Heart right ventricle (tissue), 16 donors: ENCODE results near the gene PTEN. TPM values are rescaled to one million over a fixed set of nuclear protein-coding genes. Genes with fewer than 3 reads are reported as not detected.

Experiments
- ATAC-seq, 8 donors: fragments of 200-7000 bp; cut with Tn5 transposase; one replicate each; pipeline ENCODE4 v1.9.1; 2020; ENCODE audit warnings: mild to moderate bottlenecking in 8 of 8, moderate library complexity in 8 of 8, moderate number of reproducible peaks in 1 of 8
- DNase-seq, 2 donors: peaks; one replicate each; pipeline ENCODE4 v3.0.0-alpha.2; 2020
- H3K27ac ChIP-seq, 10 donors: fragments of 200-600 bp; sonication (generic) in 2 of 10; one replicate each; pipeline versions ENCODE4 v1.5.0 to v1.8.0; 2020 to 2022; ENCODE audit warnings: mild to moderate bottlenecking in 3 of 10
- H3K27me3 ChIP-seq, 7 donors: fragments of 200-600 bp; one replicate each; pipeline ENCODE4 v1.8.0; 2021 to 2022; ENCODE audit warnings: mild to moderate bottlenecking in 2 of 7
- H3K36me3 ChIP-seq, 9 donors: fragments of 200-600 bp; sonication (generic) in 1 of 9; one replicate each; pipeline versions ENCODE4 v1.5.0 to v1.8.0; 2020 to 2022; ENCODE audit warnings: mild to moderate bottlenecking in 2 of 9
- H3K4me1 ChIP-seq, 9 donors: fragments of 200-600 bp; sonication (generic) in 1 of 9; one replicate each; pipeline versions ENCODE4 v1.5.0 to v1.8.0; 2020 to 2022; ENCODE audit warnings: mild to moderate bottlenecking in 4 of 9
- H3K4me3 ChIP-seq, 10 donors: fragments of 200-600 bp; sonication (generic) in 2 of 10; one replicate each; pipeline versions ENCODE4 v1.5.0 to v1.8.0; 2020 to 2022; ENCODE audit warnings: mild to moderate bottlenecking in 7 of 10, moderate library complexity in 2 of 10
- H3K9me3 ChIP-seq, 11 donors: fragments of 200-600 bp in 10 of 11; sonication (generic) in 2 of 11; one replicate each; pipeline versions ENCODE4 v1.5.0 to v1.8.0; 2013 to 2022; ENCODE audit warnings: mild to moderate bottlenecking in 2 of 11, control low read depth in 1 of 11, moderate library complexity in 1 of 11
- WGBS, 2 donors: extraction: QIAGEN DNeasy Blood & Tissue Kit; methylation state at CpG; one replicate each; pipeline ENCODE4 v1.1.7; 2013; ENCODE audit warnings: inconsistent platforms in 1 of 2; 5-methylcytosine and 5-hydroxymethylcytosine counted together
- intact Hi-C, 10 donors: fragments of 100-400 bp; cut with DNase I; formaldehyde crosslinking; loops; one replicate each; pipeline versions ENCODE4 v1.11.1 to v1.14.2; 2022
- polyA plus RNA-seq, 2 donors: library from polyadenylated mRNA; stranded (reverse); fragments of 200-250 nt; gene quantifications; one replicate each; pipeline ENCODE4 v1.2.3, GENCODE V29; 2013
- total RNA-seq, 10 donors: library from RNA; stranded (reverse); fragmentation: NEBNext Ultra II Directional in 3 of 10; extraction: Animal tissue kit (Norgen Biotek cat#: 25700) in 3 of 10; gene quantifications; one replicate each; pipeline versions ENCODE4 v1.2.1 to v1.2.4, GENCODE V29; 2021 to 2023
- TF ChIP-seq, protein P1 (sequence below), 9 donors: fragments of 200-600 bp; sonication (generic) in 2 of 9; IDR thresholded peaks; one replicate each; pipeline versions ENCODE4 v1.5.0 to v1.8.0; 2021 to 2022; ENCODE audit warnings: antibody characterized with exemption in 9 of 9, mild to moderate bottlenecking in 5 of 9, moderate library complexity in 1 of 9
- donor health status: Arrhythmogenic right ventricular cardiomyopathy.
- donor health status: ischemic (EF 13 %, LVEDD 7.1; RV severe dilation, severe dysfunction).
- donor health status: healthy with polysubstance abuse.
- donor health status: DM: no; HTN: yes; CAD: no.
- donor health status: DM: no; HTN: no; CAD: no.
- donor health status: ischemic (EF 25% LVEDD 6.9; RV normal size, moderate dysfunction).
- donor health status: ischemic (EF 25% LVEDD 5.7; RV mildly dilated, moderate dysfunction).
- donor health status: healthy.
- donor health status: DM: yes; HTN: yes; CAD: no.
- donor health status: Ischemic cardiomyopathy.
- donor health status: ischemic (EF 35%, LVEDD 5.7; RV mildly dilated, moderate dysfunction).
- donor health status: nonischemic (EF 11% LVEDD 7.7; RV severe dilation, severe dysfunction).
- donor health status: DM: yes; HTN: yes; CAD: no.
- donor health status: PGD.
- donor health status: ischemic (EF 29% LVEDD 5.4; RV normal size, mild dysfunction).
- donor health status: nonischemic (EF 23%, LVEDD 6.1; RV moderate dilation, normal function).

PTEN gene
- total and polyA plus RNA-seq, 12 donors: 21.8 to 89.9 (median 54.9) TPM

DNA sequence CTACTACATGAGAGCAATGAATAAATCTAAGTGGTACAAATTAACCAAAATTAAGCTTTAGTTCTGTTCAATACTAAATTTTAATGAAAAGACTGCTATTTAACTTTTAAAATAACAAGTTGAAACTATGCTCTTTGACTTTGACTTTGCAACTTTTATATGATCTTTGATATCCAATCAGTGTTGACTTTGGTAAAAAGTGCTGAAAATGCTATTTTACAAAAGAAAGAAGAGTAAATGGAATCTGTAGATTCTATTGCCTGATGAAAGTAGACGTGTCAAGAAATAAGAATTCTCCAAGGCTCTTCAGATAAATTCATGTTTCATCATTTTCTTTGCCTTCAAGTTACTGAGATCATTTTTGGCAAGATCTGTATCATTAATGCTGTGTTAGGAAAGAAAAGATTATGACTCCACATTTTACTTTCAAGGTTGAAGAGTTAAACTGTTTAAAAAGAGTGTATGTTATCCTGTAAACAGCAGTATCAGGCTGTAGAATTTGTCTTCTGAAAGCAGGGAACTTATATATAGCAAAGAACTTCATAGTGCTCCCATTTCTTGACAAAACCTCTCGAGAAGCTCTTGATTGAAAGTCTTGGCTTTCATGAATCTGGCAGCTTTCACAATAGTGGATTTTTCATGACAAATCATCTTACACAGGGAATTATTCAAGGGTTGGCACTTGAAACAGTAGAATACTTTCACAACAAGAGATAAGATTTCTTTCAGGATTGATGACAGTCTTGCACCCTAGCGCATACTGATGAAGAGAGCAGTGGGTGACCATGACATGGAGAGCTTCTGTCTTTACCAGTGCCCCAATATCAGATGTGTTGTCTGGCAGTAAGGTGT, 72.1 kb downstream of the PTEN start:
- Histone ChIP-seq H3K27me3 (no peaks in the 10 kb centered on the region), H3K36me3 (peaks cover 0 to 71% (median 11%) of the 10 kb centered on the region in 9 donors), H3K27ac (no peak overlapping the region), H3K9me3 (no peaks in the 10 kb centered on the region), H3K4me1 (peaks cover 0 to 82% (median 42%) of the 10 kb centered on the region in 9 donors), H3K4me3 (no peak overlapping the region)
- 70% methylated on average over 3 of the region's 3 CpGs for WGBS, 2 donors
- intact Hi-C loops: no loop called here
- TF ChIP-seq, protein P1, sequence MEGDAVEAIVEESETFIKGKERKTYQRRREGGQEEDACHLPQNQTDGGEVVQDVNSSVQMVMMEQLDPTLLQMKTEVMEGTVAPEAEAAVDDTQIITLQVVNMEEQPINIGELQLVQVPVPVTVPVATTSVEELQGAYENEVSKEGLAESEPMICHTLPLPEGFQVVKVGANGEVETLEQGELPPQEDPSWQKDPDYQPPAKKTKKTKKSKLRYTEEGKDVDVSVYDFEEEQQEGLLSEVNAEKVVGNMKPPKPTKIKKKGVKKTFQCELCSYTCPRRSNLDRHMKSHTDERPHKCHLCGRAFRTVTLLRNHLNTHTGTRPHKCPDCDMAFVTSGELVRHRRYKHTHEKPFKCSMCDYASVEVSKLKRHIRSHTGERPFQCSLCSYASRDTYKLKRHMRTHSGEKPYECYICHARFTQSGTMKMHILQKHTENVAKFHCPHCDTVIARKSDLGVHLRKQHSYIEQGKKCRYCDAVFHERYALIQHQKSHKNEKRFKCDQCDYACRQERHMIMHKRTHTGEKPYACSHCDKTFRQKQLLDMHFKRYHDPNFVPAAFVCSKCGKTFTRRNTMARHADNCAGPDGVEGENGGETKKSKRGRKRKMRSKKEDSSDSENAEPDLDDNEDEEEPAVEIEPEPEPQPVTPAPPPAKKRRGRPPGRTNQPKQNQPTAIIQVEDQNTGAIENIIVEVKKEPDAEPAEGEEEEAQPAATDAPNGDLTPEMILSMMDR (IDR thresholded peaks at IDR 0.05): no peak
- ATAC-seq (peak in 1 of 8 donors; percentile 81), DNase-seq (no peak)

DNA sequence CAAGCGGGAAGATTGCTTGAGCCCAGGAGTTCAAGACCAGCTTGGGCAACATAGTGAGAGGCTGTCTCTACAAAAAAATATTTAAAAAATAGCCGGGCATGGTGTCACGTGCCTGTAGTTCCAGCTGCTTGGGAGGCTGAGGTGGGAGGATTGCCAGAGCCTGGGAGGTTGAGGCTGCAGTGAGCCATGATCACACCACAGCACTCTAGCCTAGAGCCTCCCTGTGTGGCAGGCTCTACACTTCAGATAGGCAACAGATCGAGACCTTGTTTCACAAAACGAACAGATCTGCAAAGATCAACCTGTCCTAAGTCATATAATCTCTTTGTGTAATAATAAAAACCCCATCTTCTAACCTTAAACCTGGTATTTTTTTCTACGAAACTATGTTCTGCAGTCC, 76.8 kb downstream of the PTEN start:
- no peaks in the 10 kb centered on the region for H3K9me3 ChIP-seq
- H3K36me3 ChIP-seq: peaks cover 0 to 69% (median 3%) of the 10 kb centered on the region in 9 donors
- H3K4me3 ChIP-seq: no peak overlapping the region
- 97 to 98% methylated on average over 6 of the region's 6 CpGs for WGBS, 2 donors
- H3K27ac ChIP-seq: peak overlapping the region in 1 of 10 donors; percentile 11
- ATAC-seq (no peak), DNase-seq (no peak)
- peaks cover 0 to 62% (median 23%) of the 10 kb centered on the region in 9 donors for H3K4me1 ChIP-seq
- H3K27me3 ChIP-seq: no peaks in the 10 kb centered on the region
- TF ChIP-seq, protein P1 (IDR thresholded peaks at IDR 0.05): no peak
- intact Hi-C loops: no loop called here

DNA sequence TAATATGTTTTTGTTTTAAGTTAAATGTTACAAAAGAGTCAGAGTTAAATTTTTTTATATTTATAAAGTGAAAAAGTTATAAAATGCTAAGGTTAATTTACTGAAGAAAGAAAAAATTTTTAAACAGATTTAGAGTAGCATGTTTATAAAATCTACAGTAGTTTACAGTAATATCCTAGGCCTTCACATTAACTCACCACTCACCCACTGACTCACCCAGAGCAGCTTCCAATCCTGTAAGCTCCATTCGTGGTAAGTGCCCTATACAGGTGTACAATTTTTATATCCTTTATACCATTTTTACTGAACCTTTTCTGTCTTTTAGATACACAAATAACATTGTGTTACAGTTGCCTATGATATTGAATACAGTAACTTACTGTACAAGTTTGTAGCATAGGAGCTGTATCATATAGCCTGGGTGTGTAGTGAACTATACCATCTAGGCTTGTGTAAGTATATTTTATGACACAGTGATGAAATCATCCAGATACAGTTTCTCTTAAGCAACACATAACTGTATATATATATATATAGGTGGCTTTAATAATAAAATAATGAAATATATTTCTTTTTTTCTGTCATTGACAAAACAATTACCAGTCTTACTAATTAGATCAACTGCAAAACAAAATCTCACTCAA, 79.6 kb downstream of the PTEN start:
- Histone ChIP-seq H3K27me3 (no peaks in the 10 kb centered on the region), H3K36me3 (peaks cover 0 to 66% (median 0%) of the 10 kb centered on the region in 9 donors), H3K9me3 (no peaks in the 10 kb centered on the region), H3K27ac (no peak overlapping the region), H3K4me1 (peaks cover 0 to 56% (median 15%) of the 10 kb centered on the region in 9 donors), H3K4me3 (no peak overlapping the region)
- TF ChIP-seq, protein P1 (IDR thresholded peaks at IDR 0.05): no peak
- DNase-seq (no peak), ATAC-seq (no peak)
- intact Hi-C loops: no loop called here
- WGBS, 2 donors: 89 to 91% methylated on average over 1 of the region's 1 CpG

DNA sequence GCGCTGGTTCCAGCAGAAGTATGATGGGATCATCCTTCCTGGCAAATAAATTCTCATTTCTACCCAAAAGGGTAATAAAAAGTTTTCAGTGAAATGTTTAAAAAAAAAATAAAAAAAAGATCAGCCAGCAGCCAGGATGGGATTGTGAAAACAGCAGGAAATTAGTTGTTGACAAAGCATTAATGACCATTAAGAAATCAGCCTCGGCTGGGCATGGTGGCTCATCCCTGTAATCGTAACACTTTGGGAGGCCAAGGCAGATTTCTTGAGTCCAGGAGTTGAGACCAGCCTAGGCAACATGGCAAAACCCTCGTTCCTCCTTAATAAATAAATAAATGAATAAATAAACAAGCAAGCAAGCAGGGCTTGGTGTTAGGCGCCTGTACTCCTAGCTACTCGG, 82.6 kb downstream of the PTEN start:
- no peak for ATAC-seq
- intact Hi-C loops: loop anchor here in 1 of 10 donors (5.0 kb wide), 1 partner anchor 79 kb away; no protein-coding TSS in a partner anchor
- no peak for DNase-seq
- H3K9me3 ChIP-seq: no peaks in the 10 kb centered on the region
- no peaks in the 10 kb centered on the region for H3K27me3 ChIP-seq
- WGBS, 2 donors: 89 to 93% methylated on average over 6 of the region's 6 CpGs
- no peak overlapping the region for H3K27ac ChIP-seq
- peaks cover 0 to 48% (median 7%) of the 10 kb centered on the region in 9 donors for H3K4me1 ChIP-seq
- TF ChIP-seq, protein P1 (IDR thresholded peaks at IDR 0.05): no peak
- H3K4me3 ChIP-seq: no peak overlapping the region
- H3K36me3 ChIP-seq: peaks cover 0 to 69% (median 0%) of the 10 kb centered on the region in 9 donors
